ENCODE data around the gene ATRAID. TPM values are rescaled to one million over a fixed set of nuclear protein-coding genes. Genes with fewer than 3 reads are reported as not detected.

Gene ATRAID
- total and polyA plus RNA-seq, 2 donors (not counting 3 experiments of a cell fraction or from before 2014, with no cell fraction given), result 84.3 to 283 TPM

DNA sequence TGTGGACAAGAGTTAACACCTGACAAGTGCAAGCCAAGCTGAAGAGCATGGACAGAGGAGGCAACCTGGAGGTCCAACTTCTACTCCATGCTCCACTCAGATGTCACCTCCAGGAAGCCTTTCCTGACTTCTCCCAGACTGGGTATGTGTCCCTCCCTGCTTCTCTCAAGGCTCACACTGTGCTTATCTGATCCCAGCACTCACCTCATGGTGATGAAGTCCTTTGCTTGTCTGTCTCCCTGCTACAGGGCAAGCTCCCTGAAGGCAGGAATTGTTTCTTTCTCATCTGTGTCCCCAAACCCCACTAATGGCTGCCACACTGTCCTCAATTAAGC, 53.7 kb downstream of the ATRAID start:
- TF ChIP-seq, protein P1, sequence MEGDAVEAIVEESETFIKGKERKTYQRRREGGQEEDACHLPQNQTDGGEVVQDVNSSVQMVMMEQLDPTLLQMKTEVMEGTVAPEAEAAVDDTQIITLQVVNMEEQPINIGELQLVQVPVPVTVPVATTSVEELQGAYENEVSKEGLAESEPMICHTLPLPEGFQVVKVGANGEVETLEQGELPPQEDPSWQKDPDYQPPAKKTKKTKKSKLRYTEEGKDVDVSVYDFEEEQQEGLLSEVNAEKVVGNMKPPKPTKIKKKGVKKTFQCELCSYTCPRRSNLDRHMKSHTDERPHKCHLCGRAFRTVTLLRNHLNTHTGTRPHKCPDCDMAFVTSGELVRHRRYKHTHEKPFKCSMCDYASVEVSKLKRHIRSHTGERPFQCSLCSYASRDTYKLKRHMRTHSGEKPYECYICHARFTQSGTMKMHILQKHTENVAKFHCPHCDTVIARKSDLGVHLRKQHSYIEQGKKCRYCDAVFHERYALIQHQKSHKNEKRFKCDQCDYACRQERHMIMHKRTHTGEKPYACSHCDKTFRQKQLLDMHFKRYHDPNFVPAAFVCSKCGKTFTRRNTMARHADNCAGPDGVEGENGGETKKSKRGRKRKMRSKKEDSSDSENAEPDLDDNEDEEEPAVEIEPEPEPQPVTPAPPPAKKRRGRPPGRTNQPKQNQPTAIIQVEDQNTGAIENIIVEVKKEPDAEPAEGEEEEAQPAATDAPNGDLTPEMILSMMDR (IDR thresholded peaks at IDR 0.05; ENCODE audit: extremely low read depth in 1 of 2, insufficient read depth in 1 of 2, low read depth in 1 of 2, low read length in 2 of 2), result no peak
- no peak for TF ChIP-seq POLR2AphosphoS5 (IDR thresholded peaks at IDR 0.05; ENCODE audit: insufficient read depth, low read depth, low read length)
- TF ChIP-seq POLR2A (IDR thresholded peaks at IDR 0.05; ENCODE audit: low read depth, low read length), result no peak
- FAIRE-seq (peak; percentile 49), DNase-seq (ENCODE audit: low read depth, low spot score) (no peak)
- no peak overlapping the region for H3K4me3 ChIP-seq (replicated peaks in 1 of 3; ENCODE audit: insufficient read depth in 1 of 3, low read depth in 1 of 3, low read length in 3 of 3)
- H3K9me1 ChIP-seq (replicated peaks; ENCODE audit: control insufficient read depth, extremely low read depth, insufficient read depth, low read length), result no peaks in the 10 kb centered on the region
- no peak overlapping the region for H3K27ac ChIP-seq (ENCODE audit: insufficient read depth, low read depth, low read length)
- BruUV-seq (replicated peaks), result no TSS peak
- H3K4me2 ChIP-seq (ENCODE audit: insufficient read depth, low read length), result no peak overlapping the region
- H3K79me2 ChIP-seq (ENCODE audit: control insufficient read depth, insufficient read depth, low read length), result no peaks in the 10 kb centered on the region
- no peaks in the 10 kb centered on the region for H3K36me3 ChIP-seq (ENCODE audit: control insufficient read depth in 2 of 2, extremely low read depth in 1 of 2, insufficient read depth in 2 of 2, low read length in 2 of 2)
- H3K27me3 ChIP-seq (ENCODE audit: control insufficient read depth in 2 of 2, insufficient read depth in 2 of 2, low read length in 2 of 2), result peaks cover 19 to 43% of the 10 kb centered on the region in 2 experiments
- H3K4me1 ChIP-seq (ENCODE audit: control insufficient read depth, extremely low read depth, insufficient read depth, low read length), result peaks cover 22% of the 10 kb centered on the region
- no peak overlapping the region for H2AFZ ChIP-seq (ENCODE audit: low read depth, low read length)
- dilution Hi-C loops (cut with MboI; ENCODE audit: extremely low pct_ligation_motif_present, low sequenced_read_pairs), result no loop called here
- ChIA-PET CTCF (interaction anchor here (0.7 to 6.9 kb wide), 12 partner anchors 8 to 168 kb away, joined by 3 to 143 read pairs (median 4); partner anchors contain the start of genes PREB and TRIM54), POLR2A (no interaction called here)
- no peaks in the 10 kb centered on the region for H3K9me3 ChIP-seq (replicated peaks; ENCODE audit: control insufficient read depth, insufficient read depth, low read length)
- H3K9ac ChIP-seq (replicated peaks; ENCODE audit: extremely low read depth, insufficient read depth, low read length), result no peak overlapping the region
- H4K20me1 ChIP-seq (replicated peaks; ENCODE audit: control insufficient read depth, extremely low read depth, insufficient read depth, low read length), result no peaks in the 10 kb centered on the region
- intact Hi-C loops (cut with micrococcal nuclease), result loop anchor here (1.0 to 2.0 kb wide), 4 partner anchors 15 to 38 kb away; no protein-coding TSS in a partner anchor

Other genes starting within 250 kb of the ATRAID start
- 5.0 and 6.1 TPM in 2 replicates for gene MAPRE3, start 241.4 kb upstream of the ATRAID start, total RNA-seq
- 4.4 and 6.7 TPM in 2 replicates for gene MAPRE3, start 241.4 kb upstream of the ATRAID start, polyA plus RNA-seq
- 107 and 109 TPM in 2 replicates for gene TMEM214, start 179.1 kb upstream of the ATRAID start, total RNA-seq
- gene TMEM214, start 179.1 kb upstream of the ATRAID start, polyA plus RNA-seq, result 163 and 187 TPM in 2 replicates
- 27.5 and 28.2 TPM in 2 replicates for gene AGBL5, start 160.4 kb upstream of the ATRAID start, total RNA-seq
- 40.4 and 41.9 TPM in 2 replicates for gene AGBL5, start 160.4 kb upstream of the ATRAID start, polyA plus RNA-seq
- gene OST4, start 140.4 kb upstream of the ATRAID start, total RNA-seq, result 415 TPM in 2 replicates
- 1,189 and 2,226 TPM in 2 replicates for gene OST4, start 140.4 kb upstream of the ATRAID start, polyA plus RNA-seq
- 4.1 and 16.6 TPM in 2 replicates for gene EMILIN1, start 133.4 kb upstream of the ATRAID start, total RNA-seq
- 11.7 and 15.5 TPM in 2 replicates for gene EMILIN1, start 133.4 kb upstream of the ATRAID start, polyA plus RNA-seq
- 3.7 and 4.4 TPM in 2 replicates for gene KHK, start 125.3 kb upstream of the ATRAID start, total RNA-seq
- 2.4 and 2.9 TPM in 2 replicates for gene KHK, start 125.3 kb upstream of the ATRAID start, polyA plus RNA-seq
- 4.0 and 5.8 TPM in 2 replicates for gene CGREF1, start 92.9 kb upstream of the ATRAID start, total RNA-seq
- gene CGREF1, start 92.9 kb upstream of the ATRAID start, polyA plus RNA-seq, result 2.7 and 2.9 TPM in 2 replicates
- not detected in 2 replicates for gene ABHD1, start 88.2 kb upstream of the ATRAID start, total RNA-seq
- gene ABHD1, start 88.2 kb upstream of the ATRAID start, polyA plus RNA-seq, result 0.07 and 0.41 TPM in 2 replicates
- gene PREB, start 77.4 kb upstream of the ATRAID start, total RNA-seq, result 45.6 and 47.2 TPM in 2 replicates
- 73.3 and 73.4 TPM in 2 replicates for gene PREB, start 77.4 kb upstream of the ATRAID start, polyA plus RNA-seq
- gene PRR30, start 72.6 kb upstream of the ATRAID start, total RNA-seq, result not detected in 2 replicates
- gene PRR30, start 72.6 kb upstream of the ATRAID start, polyA plus RNA-seq, result not detected in 2 replicates
- gene TCF23, start 63.0 kb upstream of the ATRAID start, total RNA-seq, result not detected in 2 replicates
- gene TCF23, start 63.0 kb upstream of the ATRAID start, polyA plus RNA-seq, result not detected in 2 replicates
- 42.7 and 52.0 TPM in 2 replicates for gene SLC5A6, start 227 bp downstream of the ATRAID start, total RNA-seq
- gene SLC5A6, start 227 bp downstream of the ATRAID start, polyA plus RNA-seq, result 76.8 and 92.5 TPM in 2 replicates
- gene CAD, start 5.3 kb downstream of the ATRAID start, total RNA-seq, result 81.0 and 91.4 TPM in 2 replicates
- 60.3 and 66.5 TPM in 2 replicates for gene CAD, start 5.3 kb downstream of the ATRAID start, polyA plus RNA-seq
- gene SLC30A3, start 51.0 kb downstream of the ATRAID start, total RNA-seq, result 9.2 and 16.7 TPM in 2 replicates
- 63.9 and 79.9 TPM in 2 replicates for gene SLC30A3, start 51.0 kb downstream of the ATRAID start, polyA plus RNA-seq
- 0.16 and 0.77 TPM in 2 replicates for gene DNAJC5G, start 63.4 kb downstream of the ATRAID start, total RNA-seq
- gene DNAJC5G, start 63.4 kb downstream of the ATRAID start, polyA plus RNA-seq, result 1.4 and 1.7 TPM in 2 replicates
- 0.42 and 0.51 TPM in 2 replicates for gene TRIM54, start 70.4 kb downstream of the ATRAID start, total RNA-seq
- gene TRIM54, start 70.4 kb downstream of the ATRAID start, polyA plus RNA-seq, result 1.6 and 1.7 TPM in 2 replicates
- gene UCN, start 96.4 kb downstream of the ATRAID start, total RNA-seq, result 0.75 TPM in 1 of 2 replicates, not detected in the other
- 1.2 and 1.6 TPM in 2 replicates for gene UCN, start 96.4 kb downstream of the ATRAID start, polyA plus RNA-seq
- 66.5 and 74.7 TPM in 2 replicates for gene MPV17, start 111.1 kb downstream of the ATRAID start, total RNA-seq
- gene MPV17, start 111.1 kb downstream of the ATRAID start, polyA plus RNA-seq, result 260 and 267 TPM in 2 replicates
- gene GTF3C2, start 144.7 kb downstream of the ATRAID start, total RNA-seq, result 57.4 and 63.2 TPM in 2 replicates
- gene GTF3C2, start 144.7 kb downstream of the ATRAID start, polyA plus RNA-seq, result 59.7 and 68.3 TPM in 2 replicates
- 43.7 and 48.9 TPM in 2 replicates for gene EIF2B4, start 158.3 kb downstream of the ATRAID start, total RNA-seq
- gene EIF2B4, start 158.3 kb downstream of the ATRAID start, polyA plus RNA-seq, result 63.2 and 66.5 TPM in 2 replicates
- gene SNX17, start 158.6 kb downstream of the ATRAID start, total RNA-seq, result 86.5 and 103 TPM in 2 replicates
- 127 and 130 TPM in 2 replicates for gene SNX17, start 158.6 kb downstream of the ATRAID start, polyA plus RNA-seq
- 19.0 and 20.7 TPM in 2 replicates for gene ZNF513, start 168.7 kb downstream of the ATRAID start, total RNA-seq
- gene ZNF513, start 168.7 kb downstream of the ATRAID start, polyA plus RNA-seq, result 30.6 and 43.2 TPM in 2 replicates
- gene PPM1G, start 197.6 kb downstream of the ATRAID start, total RNA-seq, result 131 and 135 TPM in 2 replicates
- 38.3 and 48.1 TPM in 2 replicates for gene PPM1G, start 197.6 kb downstream of the ATRAID start, polyA plus RNA-seq
- gene NRBP1, start 216.6 kb downstream of the ATRAID start, total RNA-seq, result 118 and 130 TPM in 2 replicates
- gene NRBP1, start 216.6 kb downstream of the ATRAID start, polyA plus RNA-seq, result 169 and 190 TPM in 2 replicates
- 4.0 and 4.6 TPM in 2 replicates for gene KRTCAP3, start 230.3 kb downstream of the ATRAID start, total RNA-seq
- 2.1 and 2.2 TPM in 2 replicates for gene KRTCAP3, start 230.3 kb downstream of the ATRAID start, polyA plus RNA-seq

Measured in endothelial cell of umbilical vein (primary cell).